ENCODE results near the gene FRMD4A. TPM values are rescaled to one million over a fixed set of nuclear protein-coding genes. Genes with fewer than 3 reads are reported as not detected.

Gene FRMD4A
- total and polyA plus RNA-seq, 2 experiments from 2014 or later: 3.7 to 12.6 TPM

DNA sequence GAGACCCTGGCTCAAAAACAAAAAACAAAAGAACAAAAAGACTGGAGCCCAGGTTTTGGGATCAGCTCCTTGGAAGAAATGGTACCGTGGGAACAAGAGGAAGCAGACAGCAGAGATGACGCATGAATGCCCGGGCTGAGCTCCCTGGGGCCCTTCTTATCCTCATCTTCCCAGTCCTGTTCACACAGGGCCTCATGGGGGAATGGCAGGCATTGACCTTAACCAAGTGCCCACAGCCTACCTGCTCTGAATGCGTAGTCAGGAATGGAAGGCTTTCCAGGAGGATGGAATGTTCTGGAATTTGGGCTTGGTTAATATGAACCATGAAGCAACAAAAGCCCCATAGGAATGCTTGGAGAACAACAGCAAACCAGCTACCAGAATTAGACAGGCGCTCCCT, 589.3 kb downstream of the FRMD4A start:
- no peak for DNase-seq (ENCODE audit: low read depth in 1 of 2, low spot score in 1 of 2)
- Histone ChIP-seq H3K27ac (no peak overlapping the region), H3K36me3 (no peaks in the 10 kb centered on the region), H3K27me3 (no peaks in the 10 kb centered on the region), H3K4me1 (ENCODE audit: low read depth) (no peaks in the 10 kb centered on the region), H3K4me3 (no peak overlapping the region), H3K9me3 (ENCODE audit: low read depth) (no peaks in the 10 kb centered on the region)
- TF ChIP-seq, protein P1, sequence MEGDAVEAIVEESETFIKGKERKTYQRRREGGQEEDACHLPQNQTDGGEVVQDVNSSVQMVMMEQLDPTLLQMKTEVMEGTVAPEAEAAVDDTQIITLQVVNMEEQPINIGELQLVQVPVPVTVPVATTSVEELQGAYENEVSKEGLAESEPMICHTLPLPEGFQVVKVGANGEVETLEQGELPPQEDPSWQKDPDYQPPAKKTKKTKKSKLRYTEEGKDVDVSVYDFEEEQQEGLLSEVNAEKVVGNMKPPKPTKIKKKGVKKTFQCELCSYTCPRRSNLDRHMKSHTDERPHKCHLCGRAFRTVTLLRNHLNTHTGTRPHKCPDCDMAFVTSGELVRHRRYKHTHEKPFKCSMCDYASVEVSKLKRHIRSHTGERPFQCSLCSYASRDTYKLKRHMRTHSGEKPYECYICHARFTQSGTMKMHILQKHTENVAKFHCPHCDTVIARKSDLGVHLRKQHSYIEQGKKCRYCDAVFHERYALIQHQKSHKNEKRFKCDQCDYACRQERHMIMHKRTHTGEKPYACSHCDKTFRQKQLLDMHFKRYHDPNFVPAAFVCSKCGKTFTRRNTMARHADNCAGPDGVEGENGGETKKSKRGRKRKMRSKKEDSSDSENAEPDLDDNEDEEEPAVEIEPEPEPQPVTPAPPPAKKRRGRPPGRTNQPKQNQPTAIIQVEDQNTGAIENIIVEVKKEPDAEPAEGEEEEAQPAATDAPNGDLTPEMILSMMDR (IDR thresholded peaks at IDR 0.05; ENCODE audit: low read depth, low read length): no peak

DNA sequence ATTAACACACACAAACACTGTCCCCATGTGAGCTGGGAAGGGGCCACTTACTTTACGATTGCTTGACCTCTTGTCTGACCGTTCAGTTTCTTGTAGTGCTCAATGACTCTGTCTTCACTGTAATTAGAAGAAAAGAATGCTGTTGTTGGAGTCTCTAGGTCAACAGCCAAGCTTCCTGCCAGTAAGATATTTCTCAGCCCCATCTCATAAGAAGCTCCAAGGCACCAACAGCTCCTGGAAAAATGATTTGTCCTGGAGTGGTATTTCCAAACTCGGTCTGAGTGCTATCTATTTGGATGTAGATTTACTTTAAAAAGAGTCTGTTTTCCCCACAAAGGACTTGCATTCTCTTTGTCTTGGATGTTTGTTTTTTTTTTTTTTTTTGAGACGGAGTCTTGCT, 590.3 kb downstream of the FRMD4A start:
- H3K27ac ChIP-seq: no peak overlapping the region

GRCh38 chr10:13739183-13739582, 591.5 kb downstream of the FRMD4A start:
- no peak for DNase-seq (ENCODE audit: low read depth in 1 of 2, low spot score in 1 of 2)
- Histone ChIP-seq H3K27ac (no peak overlapping the region), H3K4me3 (no peak overlapping the region), H3K4me1 (ENCODE audit: low read depth) (no peaks in the 10 kb centered on the region), H3K9me3 (ENCODE audit: low read depth) (no peaks in the 10 kb centered on the region), H3K27me3 (no peaks in the 10 kb centered on the region), H3K36me3 (no peaks in the 10 kb centered on the region)
- TF ChIP-seq, protein P1 (IDR thresholded peaks at IDR 0.05; ENCODE audit: low read depth, low read length): no peak

More for the DNA sequence above, 590.3 kb downstream of the FRMD4A start:
- H3K27me3 ChIP-seq: no peaks in the 10 kb centered on the region
- DNase-seq (ENCODE audit: low read depth in 1 of 2, low spot score in 1 of 2): no peak
- no peaks in the 10 kb centered on the region for H3K36me3 ChIP-seq
- no peaks in the 10 kb centered on the region for H3K4me1 ChIP-seq (ENCODE audit: low read depth)
- no peak overlapping the region for H3K4me3 ChIP-seq
- TF ChIP-seq, protein P1 (IDR thresholded peaks at IDR 0.05; ENCODE audit: low read depth, low read length): no peak
- no peaks in the 10 kb centered on the region for H3K9me3 ChIP-seq (ENCODE audit: low read depth)

DNA sequence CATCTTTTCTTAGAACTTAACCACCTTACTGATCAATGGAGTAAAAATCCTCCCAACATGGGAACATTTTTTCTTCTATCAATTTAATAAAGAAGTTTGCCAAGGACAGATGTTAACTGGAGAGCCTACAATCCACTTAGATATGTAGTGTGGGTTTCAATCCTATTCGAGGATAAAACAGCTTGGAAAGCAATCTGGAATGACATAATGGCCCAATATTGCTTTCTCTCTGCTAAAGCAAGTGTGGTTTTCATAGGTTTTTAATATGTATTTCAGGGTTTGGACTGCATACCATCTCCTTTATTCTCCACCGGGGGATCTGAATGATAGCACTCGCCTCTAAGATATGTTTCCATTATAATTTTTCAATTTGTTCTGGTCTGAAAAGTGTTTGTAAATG, 594.2 kb downstream of the FRMD4A start:
- DNase-seq (ENCODE audit: low read depth in 1 of 2, low spot score in 1 of 2): no peak
- TF ChIP-seq, protein P1 (IDR thresholded peaks at IDR 0.05; ENCODE audit: low read depth, low read length): no peak
- H3K27me3 ChIP-seq: no peaks in the 10 kb centered on the region
- H3K4me3 ChIP-seq: no peak overlapping the region
- H3K4me1 ChIP-seq (ENCODE audit: low read depth): no peaks in the 10 kb centered on the region
- H3K36me3 ChIP-seq: no peaks in the 10 kb centered on the region
- no peak overlapping the region for H3K27ac ChIP-seq
- H3K9me3 ChIP-seq (ENCODE audit: low read depth): no peaks in the 10 kb centered on the region

DNA sequence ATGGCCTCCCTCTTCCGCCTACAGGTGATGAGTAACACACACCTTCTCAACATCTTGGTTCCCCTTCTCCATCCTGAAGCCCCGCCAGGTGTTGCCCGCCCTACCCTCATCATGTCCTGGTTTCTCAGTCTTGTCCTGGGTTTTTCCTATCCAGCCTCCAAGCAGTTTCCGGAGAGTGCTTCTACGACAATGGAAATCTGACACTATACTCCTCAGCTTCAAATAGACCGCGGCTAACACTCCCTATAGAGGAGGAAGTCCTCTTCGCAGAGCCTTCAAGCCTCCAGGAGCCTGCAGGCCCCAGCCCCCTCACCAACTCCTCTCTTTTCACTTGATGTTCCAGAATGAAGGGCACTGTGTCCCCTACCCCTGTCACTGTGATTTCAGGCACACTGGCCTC, 596.6 kb downstream of the FRMD4A start:
- TF ChIP-seq, protein P1 (IDR thresholded peaks at IDR 0.05; ENCODE audit: low read depth, low read length): no peak
- Histone ChIP-seq H3K4me3 (no peak overlapping the region), H3K9me3 (ENCODE audit: low read depth) (no peaks in the 10 kb centered on the region), H3K36me3 (no peaks in the 10 kb centered on the region), H3K27ac (no peak overlapping the region), H3K27me3 (no peaks in the 10 kb centered on the region), H3K4me1 (ENCODE audit: low read depth) (no peaks in the 10 kb centered on the region)
- no peak for DNase-seq (ENCODE audit: low read depth in 1 of 2, low spot score in 1 of 2)

DNA sequence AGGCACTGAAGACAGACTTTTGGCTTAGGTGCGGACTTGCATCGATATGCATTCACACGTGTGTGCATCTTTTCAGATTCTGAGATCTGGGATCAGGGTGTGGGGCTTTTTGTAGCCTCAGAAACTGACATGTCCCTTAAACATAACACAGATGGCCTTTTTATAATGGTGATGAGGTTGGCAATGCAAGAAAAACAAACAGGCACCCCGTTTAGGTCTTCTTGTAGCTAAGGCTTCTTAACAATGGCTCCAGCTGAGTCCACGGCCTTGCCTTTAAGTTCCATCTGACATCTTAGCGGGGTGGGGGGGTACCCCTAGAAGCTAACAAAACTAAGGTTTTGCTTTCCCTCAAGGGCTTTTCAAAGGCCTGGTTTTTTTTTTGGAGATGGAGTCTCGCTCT, 597.7 kb downstream of the FRMD4A start:
- no peak overlapping the region for H3K4me3 ChIP-seq
- no peaks in the 10 kb centered on the region for H3K36me3 ChIP-seq
- TF ChIP-seq, protein P1 (IDR thresholded peaks at IDR 0.05; ENCODE audit: low read depth, low read length): no peak
- H3K9me3 ChIP-seq (ENCODE audit: low read depth): no peaks in the 10 kb centered on the region
- no peaks in the 10 kb centered on the region for H3K4me1 ChIP-seq (ENCODE audit: low read depth)
- DNase-seq (ENCODE audit: low read depth in 1 of 2, low spot score in 1 of 2): no peak
- H3K27me3 ChIP-seq: no peaks in the 10 kb centered on the region
- H3K27ac ChIP-seq: no peak overlapping the region
